ENCODE measurements around the gene GULP1. TPM values are rescaled to one million over a fixed set of nuclear protein-coding genes. Genes with fewer than 3 reads are reported as not detected.
"Not testable (repeated sequence)": the region's sequence is repeated elsewhere in the genome, so short reads cannot be mapped to it uniquely, and the experiment has no call there.

GULP1 gene
- total RNA-seq, 1 experiment from 2014 or later: 86.8 TPM

DNA sequence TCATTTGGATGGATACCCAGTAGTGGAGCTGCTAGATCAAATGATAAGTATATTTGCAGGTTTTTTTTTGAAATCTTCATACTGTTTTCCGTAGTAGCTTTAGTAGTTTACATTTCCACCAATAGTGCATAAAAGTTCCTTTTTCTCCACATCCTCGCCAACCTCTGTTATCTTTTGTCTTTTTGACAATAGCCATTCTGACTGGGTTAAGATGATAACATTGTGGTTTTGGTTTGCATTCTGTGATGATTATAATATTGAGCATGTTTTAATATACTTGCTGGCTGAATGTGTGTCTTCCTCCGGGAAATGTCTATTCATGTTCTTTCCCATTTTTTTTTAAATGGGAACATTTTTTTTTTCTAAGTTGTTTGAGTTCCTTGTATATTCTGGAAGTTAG lies 260.0 kb downstream of the GULP1 start:
- DNase-seq: no peak
- no TSS peak for BruUV-seq (replicated peaks)
- Mint-ChIP-seq H3K4me1 (ENCODE audit: low read depth, unreplicated experiment) (peaks cover 2% of the 10 kb centered on the region), H3K4me3 (ENCODE audit: low read depth, unreplicated experiment) (no peak overlapping the region), H3K27ac (ENCODE audit: unreplicated experiment) (no peak overlapping the region), H3K27me3 (ENCODE audit: unreplicated experiment) (no peaks in the 10 kb centered on the region), H3K9me3 (ENCODE audit: low read depth, unreplicated experiment) (peaks cover 2% of the 10 kb centered on the region), H3K36me3 (ENCODE audit: insufficient read depth, unreplicated experiment) (peaks cover 3% of the 10 kb centered on the region)
- intact Hi-C loops (cut with micrococcal nuclease; ENCODE audit: unreplicated experiment): no loop called here
- no peak for TF ChIP-seq CTCF (IDR thresholded peaks at IDR 0.05; ENCODE audit: unreplicated experiment)
- CTCF ChIA-PET: no interaction called here

DNA sequence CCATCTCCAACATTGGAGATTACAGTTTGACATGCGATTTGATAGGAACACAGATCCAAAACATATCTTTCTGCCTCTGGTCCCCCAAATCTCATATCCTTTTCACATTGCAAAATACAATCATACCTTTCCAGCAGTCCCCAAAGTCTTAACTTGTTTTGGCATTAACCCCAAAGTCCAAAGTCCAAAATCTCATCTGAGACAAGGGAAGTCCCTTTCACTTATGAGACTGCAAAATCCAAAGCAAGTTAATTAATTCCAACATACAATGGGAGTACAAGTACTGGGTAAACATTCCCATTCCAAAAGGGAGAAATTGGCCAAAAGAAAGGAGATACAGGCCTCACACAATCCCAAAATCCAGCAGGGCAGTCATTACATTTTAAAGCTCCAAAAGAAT lies 265.4 kb downstream of the GULP1 start:
- no TSS peak for BruUV-seq (replicated peaks)
- CTCF ChIA-PET: no interaction called here
- H3K9me3 Mint-ChIP-seq (ENCODE audit: low read depth, unreplicated experiment): peaks cover 12% of the 10 kb centered on the region
- peaks cover 9% of the 10 kb centered on the region for H3K4me1 Mint-ChIP-seq (ENCODE audit: low read depth, unreplicated experiment)
- intact Hi-C loops (cut with micrococcal nuclease; ENCODE audit: unreplicated experiment): no loop called here
- no peak for DNase-seq
- H3K27ac Mint-ChIP-seq (ENCODE audit: unreplicated experiment): peak overlapping the region; percentile 43
- H3K4me3 Mint-ChIP-seq (ENCODE audit: low read depth, unreplicated experiment): no peak overlapping the region
- H3K27me3 Mint-ChIP-seq (ENCODE audit: unreplicated experiment): no peaks in the 10 kb centered on the region
- peaks cover 32% of the 10 kb centered on the region for H3K36me3 Mint-ChIP-seq (ENCODE audit: insufficient read depth, unreplicated experiment)
- TF ChIP-seq CTCF (IDR thresholded peaks at IDR 0.05; ENCODE audit: unreplicated experiment): no peak

DNA sequence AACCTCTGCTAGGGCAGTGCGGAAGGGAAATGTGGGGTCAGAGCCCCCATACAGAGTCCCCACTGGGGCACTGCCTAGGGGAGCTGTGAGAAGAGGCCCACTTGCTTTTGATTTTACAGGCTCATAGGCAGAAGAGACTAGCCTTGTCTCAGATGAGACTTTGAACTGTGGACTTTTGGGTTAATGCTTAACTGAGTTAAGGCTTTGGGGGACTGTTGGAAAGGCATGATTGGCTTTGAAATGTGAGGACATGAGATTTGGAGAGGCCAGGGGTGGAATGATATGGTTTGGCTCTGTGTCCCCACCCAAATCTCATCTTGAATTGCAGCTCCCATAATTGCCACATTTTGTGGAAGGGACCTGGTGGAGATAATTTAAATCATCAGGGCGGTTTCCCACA lies 267.8 kb downstream of the GULP1 start:
- Mint-ChIP-seq H3K36me3 (ENCODE audit: insufficient read depth, unreplicated experiment) (peaks cover 32% of the 10 kb centered on the region), H3K9me3 (ENCODE audit: low read depth, unreplicated experiment) (peaks cover 12% of the 10 kb centered on the region)
- H3K4me3 Mint-ChIP-seq (ENCODE audit: low read depth, unreplicated experiment); DNase-seq; CTCF ChIA-PET; intact Hi-C loops (cut with micrococcal nuclease; ENCODE audit: unreplicated experiment); H3K4me1 Mint-ChIP-seq (ENCODE audit: low read depth, unreplicated experiment); BruUV-seq (replicated peaks); H3K27me3 Mint-ChIP-seq (ENCODE audit: unreplicated experiment); H3K27ac Mint-ChIP-seq (ENCODE audit: unreplicated experiment): not testable (repeated sequence)

DNA sequence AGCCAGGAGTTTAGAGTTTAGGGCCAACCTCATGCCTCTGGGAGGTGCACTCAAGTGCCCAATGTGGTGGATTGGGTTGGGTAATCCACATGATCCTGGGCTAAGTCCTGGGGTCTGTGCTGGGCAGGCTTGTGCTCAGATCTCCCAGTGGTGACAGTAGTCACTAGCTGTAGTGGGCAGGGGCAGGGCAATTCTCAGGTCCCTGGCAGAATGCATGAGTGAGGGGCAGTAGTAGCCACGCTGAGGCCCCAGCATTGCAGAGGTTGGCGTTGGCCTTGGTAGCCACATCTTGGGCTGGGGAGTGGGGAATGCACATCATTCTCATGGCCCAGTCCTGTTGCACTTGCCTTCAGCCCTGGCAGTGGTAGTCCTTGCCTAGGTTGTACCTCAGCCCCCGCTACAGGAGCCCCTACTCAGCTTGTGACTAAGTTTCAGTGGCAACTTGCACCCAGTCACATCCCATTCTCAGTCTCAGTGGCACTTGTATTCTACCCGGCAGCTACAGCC lies 269.9 kb downstream of the GULP1 start:
- Mint-ChIP-seq H3K4me1 (ENCODE audit: low read depth, unreplicated experiment) (peaks cover 8% of the 10 kb centered on the region), H3K27me3 (ENCODE audit: unreplicated experiment) (no peaks in the 10 kb centered on the region), H3K27ac (ENCODE audit: unreplicated experiment) (no peak overlapping the region), H3K9me3 (ENCODE audit: low read depth, unreplicated experiment) (peaks cover 10% of the 10 kb centered on the region), H3K36me3 (ENCODE audit: insufficient read depth, unreplicated experiment) (peaks cover 31% of the 10 kb centered on the region), H3K4me3 (ENCODE audit: low read depth, unreplicated experiment) (no peak overlapping the region)
- TF ChIP-seq CTCF (IDR thresholded peaks at IDR 0.05; ENCODE audit: unreplicated experiment): no peak
- no TSS peak for BruUV-seq (replicated peaks)
- DNase-seq: no peak
- intact Hi-C loops (cut with micrococcal nuclease; ENCODE audit: unreplicated experiment): no loop called here
- CTCF ChIA-PET: no interaction called here

DNA sequence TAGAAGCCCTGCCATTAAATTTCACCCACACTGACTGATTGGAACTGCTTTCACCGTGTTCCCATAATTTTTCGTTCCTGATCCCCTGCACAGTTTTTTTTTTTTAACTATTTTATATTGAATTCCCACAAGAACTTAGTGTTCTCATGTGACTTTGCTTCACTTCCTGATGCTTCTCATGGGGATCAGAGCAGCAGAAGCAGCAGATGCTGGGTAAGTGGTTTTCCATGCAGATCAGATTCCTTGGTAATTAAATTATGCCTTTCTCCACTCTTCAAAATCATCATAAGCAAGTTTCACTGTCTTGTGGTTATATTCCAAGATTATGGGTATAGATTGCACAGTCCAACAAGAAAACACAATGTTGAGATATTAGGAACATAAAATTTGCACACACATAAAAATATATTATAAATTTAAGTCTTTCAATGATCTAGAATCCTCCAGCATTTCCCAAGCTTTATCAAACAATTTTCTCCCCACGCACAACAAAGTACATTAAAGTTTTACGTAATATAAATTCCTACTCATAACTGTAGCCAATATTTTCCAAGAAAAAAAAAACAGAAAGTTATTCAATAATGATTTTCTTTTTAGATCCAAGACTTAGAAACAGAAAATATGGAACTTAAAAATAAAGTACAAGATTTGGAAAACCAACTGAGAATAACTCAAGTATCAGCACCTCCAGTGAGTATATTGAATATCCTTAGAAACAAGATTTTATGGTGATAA lies 277.9 kb downstream of the GULP1 start:
- intact Hi-C loops (cut with micrococcal nuclease; ENCODE audit: unreplicated experiment): no loop called here
- CTCF ChIA-PET: no interaction called here
- H3K27me3 Mint-ChIP-seq (ENCODE audit: unreplicated experiment): no peaks in the 10 kb centered on the region
- H3K4me1 Mint-ChIP-seq (ENCODE audit: low read depth, unreplicated experiment): no peaks in the 10 kb centered on the region
- no peak overlapping the region for H3K27ac Mint-ChIP-seq (ENCODE audit: unreplicated experiment)
- H3K4me3 Mint-ChIP-seq (ENCODE audit: low read depth, unreplicated experiment): no peak overlapping the region
- BruUV-seq (replicated peaks): no TSS peak
- peaks cover 21% of the 10 kb centered on the region for H3K36me3 Mint-ChIP-seq (ENCODE audit: insufficient read depth, unreplicated experiment)
- TF ChIP-seq CTCF (IDR thresholded peaks at IDR 0.05; ENCODE audit: unreplicated experiment): no peak
- H3K9me3 Mint-ChIP-seq (ENCODE audit: low read depth, unreplicated experiment): no peaks in the 10 kb centered on the region
- no peak for DNase-seq
